Astrocyte (in vitro differentiated cells and primary cell): ENCODE results near the gene BDP1. TPM values are rescaled to one million over a fixed set of nuclear protein-coding genes. Genes with fewer than 3 reads are reported as not detected.
A peak's percentile ranks its signal among the peaks of the same experiment; 100 is the strongest.

Experiments
- DNase-seq: peaks from one replicate; pipeline ENCODE4 v3.0.0-alpha.2; 2010; ENCODE audit warnings: low read depth
- FAIRE-seq: peaks from 2 replicates; lab custom pipeline; 2011; peaks lifted over from hg19 to GRCh38; lab: Jason Lieb, UNC
- H2AFZ ChIP-seq: 2 replicates; pipeline ENCODE4 v1.6.0; 2012; ENCODE audit warnings: low read depth, low read length, inconsistent platforms
- H3K27ac ChIP-seq: 2 replicates; pipeline ENCODE4 v1.5.1; 2011; ENCODE audit warnings: low read depth, low read length, inconsistent platforms
- H3K27me3 ChIP-seq: 2 replicates; pipeline ENCODE4 v1.6.0; 2011; ENCODE audit warnings: low read length, inconsistent platforms; ENCODE audit not compliant: insufficient read depth
- H3K36me3 ChIP-seq: 2 replicates; pipeline ENCODE4 v1.5.1; 2011; ENCODE audit warnings: low read length, inconsistent platforms; ENCODE audit not compliant: insufficient read depth
- H3K4me1 ChIP-seq: 2 replicates; pipeline ENCODE4 v1.5.1; 2011; ENCODE audit warnings: low read length, inconsistent platforms; ENCODE audit not compliant: insufficient read depth
- H3K4me2 ChIP-seq: 2 replicates; pipeline ENCODE4 v1.6.0; 2012; ENCODE audit warnings: low read length, inconsistent platforms
- H3K4me3 ChIP-seq: 2 replicates; pipeline ENCODE4 v1.5.1; 2011; ENCODE audit warnings: low read depth, mild to moderate bottlenecking, low read length, inconsistent platforms; ENCODE audit not compliant: insufficient read depth
- H3K79me2 ChIP-seq: 2 replicates; pipeline ENCODE4 v1.6.0; 2012; ENCODE audit warnings: mild to moderate bottlenecking, low read length, inconsistent platforms; ENCODE audit not compliant: insufficient read depth
- H3K9ac ChIP-seq: 2 replicates; pipeline ENCODE4 v1.6.0; 2012; ENCODE audit warnings: mild to moderate bottlenecking, low read length, inconsistent platforms
- H3K9me3 ChIP-seq: 2 replicates; pipeline ENCODE4 v1.5.1; 2012; ENCODE audit warnings: low read depth, mild to moderate bottlenecking, low read length, inconsistent platforms; ENCODE audit not compliant: insufficient read depth
- H4K20me1 ChIP-seq: 2 replicates; pipeline ENCODE4 v1.6.0; 2012; ENCODE audit warnings: low read length, inconsistent platforms; ENCODE audit not compliant: insufficient read depth
- H3K27ac Mint-ChIP-seq: one replicate; pipeline ENCODE4 v1.8.0; 2021; ENCODE audit warnings: mild to moderate bottlenecking, mixed read lengths; ENCODE audit not compliant: unreplicated experiment
- H3K27me3 Mint-ChIP-seq: one replicate; pipeline ENCODE4 v1.8.0; 2021; ENCODE audit warnings: low read depth, mixed read lengths; ENCODE audit not compliant: unreplicated experiment
- H3K36me3 Mint-ChIP-seq: one replicate; pipeline ENCODE4 v1.8.0; 2021; ENCODE audit warnings: low read depth, mixed read lengths; ENCODE audit not compliant: unreplicated experiment
- H3K4me1 Mint-ChIP-seq: one replicate; pipeline ENCODE4 v1.8.0; 2021; ENCODE audit warnings: low read depth, mixed read lengths; ENCODE audit not compliant: unreplicated experiment
- H3K4me3 Mint-ChIP-seq: one replicate; pipeline ENCODE4 v1.8.0; 2021; ENCODE audit warnings: mild to moderate bottlenecking, moderate library complexity, mixed read lengths; ENCODE audit not compliant: unreplicated experiment
- H3K9me3 Mint-ChIP-seq: one replicate; pipeline ENCODE4 v1.8.0; 2021; ENCODE audit warnings: mild to moderate bottlenecking, mixed read lengths; ENCODE audit not compliant: unreplicated experiment
- EZH2 ChIP-seq: IDR thresholded peaks from 2 replicates; pipeline ENCODE4 v1.6.1; 2012; ENCODE audit warnings: mild to moderate bottlenecking, low read length, inconsistent platforms; ENCODE audit not compliant: insufficient read depth
- total RNA-seq: library from RNA; stranded (reverse); gene quantifications from 2 replicates; pipeline ENCODE4 v1.2.1, GENCODE V29; 2021
- TF ChIP-seq, protein P1 (sequence below): IDR thresholded peaks from 2 replicates; pipeline ENCODE4 v1.5.1; 2011; ENCODE audit warnings: low read depth, mild to moderate bottlenecking, inconsistent platforms, low read length, moderate library complexity; ENCODE audit not compliant: insufficient read depth

BDP1 gene
- total RNA-seq, 1 donor from 2014 or later, result 31.8 TPM

DNA sequence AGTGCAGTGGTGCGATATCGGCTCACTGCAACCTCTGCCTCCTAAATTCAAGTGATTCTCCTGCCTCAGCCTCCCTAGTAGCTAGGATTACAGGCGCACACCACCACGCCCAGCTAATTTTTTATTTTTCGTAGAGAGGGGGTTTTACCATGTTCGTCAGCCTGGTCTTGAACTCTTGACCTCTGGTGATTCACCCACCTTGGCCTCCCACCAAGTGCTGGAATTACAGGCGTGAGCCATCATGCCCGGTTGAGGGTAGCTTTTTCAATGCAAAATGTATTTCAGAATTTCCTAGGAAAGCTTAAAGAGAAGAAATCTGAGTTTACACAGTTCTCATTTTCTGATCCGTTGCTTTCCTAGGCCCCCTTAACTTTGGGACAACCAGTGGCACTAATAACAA is 15.7 kb downstream of the BDP1 start:
- FAIRE-seq, result no peak
- Histone ChIP-seq H3K27me3 (no peaks in the 10 kb centered on the region), H3K4me2 (peak overlapping the region; percentile 54), H3K27ac (no peak overlapping the region), H4K20me1 (peaks cover 13% of the 10 kb centered on the region), H3K36me3 (peaks cover 23% of the 10 kb centered on the region), H3K79me2 (peaks cover 9% of the 10 kb centered on the region), H2AFZ (no peak overlapping the region), H3K9me3 (no peaks in the 10 kb centered on the region), H3K9ac (peak overlapping the region; percentile 22), H3K4me1 (peaks cover 9% of the 10 kb centered on the region), H3K4me3 (no peak overlapping the region)
- Mint-ChIP-seq H3K27me3 (no peaks in the 10 kb centered on the region), H3K27ac (no peak overlapping the region), H3K4me3 (no peak overlapping the region), H3K4me1 (peaks cover 9% of the 10 kb centered on the region), H3K9me3 (no peaks in the 10 kb centered on the region), H3K36me3 (peaks cover 11% of the 10 kb centered on the region)
- DNase-seq, result peak; percentile 41
- TF ChIP-seq EZH2, result no peak
- TF ChIP-seq, protein P1, sequence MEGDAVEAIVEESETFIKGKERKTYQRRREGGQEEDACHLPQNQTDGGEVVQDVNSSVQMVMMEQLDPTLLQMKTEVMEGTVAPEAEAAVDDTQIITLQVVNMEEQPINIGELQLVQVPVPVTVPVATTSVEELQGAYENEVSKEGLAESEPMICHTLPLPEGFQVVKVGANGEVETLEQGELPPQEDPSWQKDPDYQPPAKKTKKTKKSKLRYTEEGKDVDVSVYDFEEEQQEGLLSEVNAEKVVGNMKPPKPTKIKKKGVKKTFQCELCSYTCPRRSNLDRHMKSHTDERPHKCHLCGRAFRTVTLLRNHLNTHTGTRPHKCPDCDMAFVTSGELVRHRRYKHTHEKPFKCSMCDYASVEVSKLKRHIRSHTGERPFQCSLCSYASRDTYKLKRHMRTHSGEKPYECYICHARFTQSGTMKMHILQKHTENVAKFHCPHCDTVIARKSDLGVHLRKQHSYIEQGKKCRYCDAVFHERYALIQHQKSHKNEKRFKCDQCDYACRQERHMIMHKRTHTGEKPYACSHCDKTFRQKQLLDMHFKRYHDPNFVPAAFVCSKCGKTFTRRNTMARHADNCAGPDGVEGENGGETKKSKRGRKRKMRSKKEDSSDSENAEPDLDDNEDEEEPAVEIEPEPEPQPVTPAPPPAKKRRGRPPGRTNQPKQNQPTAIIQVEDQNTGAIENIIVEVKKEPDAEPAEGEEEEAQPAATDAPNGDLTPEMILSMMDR, result no peak

DNA sequence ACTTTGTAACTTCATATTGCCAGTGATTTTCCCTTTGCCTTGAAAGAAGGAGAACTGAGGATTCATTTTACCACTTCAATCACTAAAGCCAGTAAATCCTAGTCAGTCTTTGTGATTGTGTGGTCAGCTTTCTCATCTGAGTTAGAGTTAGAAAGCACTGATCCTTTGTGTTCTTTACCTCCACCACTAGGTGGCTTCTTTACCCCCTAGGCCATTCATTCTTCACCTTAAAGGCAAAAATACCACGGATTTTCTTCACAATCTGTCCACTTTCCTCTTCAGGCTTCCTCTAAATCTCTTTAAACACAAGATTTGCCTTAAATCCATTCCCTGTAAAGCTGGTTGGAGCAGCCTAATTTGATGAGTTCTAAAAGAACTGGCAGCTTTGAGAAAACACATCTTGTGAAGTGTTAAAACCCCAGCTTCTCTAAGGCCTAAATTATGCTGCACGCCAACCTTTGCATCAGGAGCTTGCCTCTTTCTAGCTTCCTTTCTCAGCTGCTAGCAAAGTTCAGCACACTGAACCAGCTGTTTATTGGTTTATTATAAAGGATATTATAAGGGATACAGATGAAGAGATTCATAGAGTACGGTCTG is 20.4 kb downstream of the BDP1 start:
- peaks cover 5% of the 10 kb centered on the region for H3K4me1 ChIP-seq
- H3K4me2 ChIP-seq, result no peak overlapping the region
- peaks cover 6% of the 10 kb centered on the region for H3K4me1 Mint-ChIP-seq
- peaks cover 15% of the 10 kb centered on the region for H3K36me3 Mint-ChIP-seq
- H3K27ac ChIP-seq, result no peak overlapping the region
- TF ChIP-seq, protein P1, result peak; percentile 85
- no peak for TF ChIP-seq EZH2
- DNase-seq (peak; percentile 3), FAIRE-seq (no peak)
- peaks cover 18% of the 10 kb centered on the region for H3K36me3 ChIP-seq
- H3K9me3 ChIP-seq, result no peaks in the 10 kb centered on the region
- H3K4me3 ChIP-seq, result no peak overlapping the region
- H3K27me3 Mint-ChIP-seq, result no peaks in the 10 kb centered on the region
- H3K79me2 ChIP-seq, result peaks cover 9% of the 10 kb centered on the region
- no peak overlapping the region for H3K27ac Mint-ChIP-seq
- no peak overlapping the region for H2AFZ ChIP-seq
- no peak overlapping the region for H3K4me3 Mint-ChIP-seq
- H3K9me3 Mint-ChIP-seq, result no peaks in the 10 kb centered on the region
- H3K9ac ChIP-seq, result no peak overlapping the region
- peaks cover 12% of the 10 kb centered on the region for H4K20me1 ChIP-seq
- no peaks in the 10 kb centered on the region for H3K27me3 ChIP-seq

DNA sequence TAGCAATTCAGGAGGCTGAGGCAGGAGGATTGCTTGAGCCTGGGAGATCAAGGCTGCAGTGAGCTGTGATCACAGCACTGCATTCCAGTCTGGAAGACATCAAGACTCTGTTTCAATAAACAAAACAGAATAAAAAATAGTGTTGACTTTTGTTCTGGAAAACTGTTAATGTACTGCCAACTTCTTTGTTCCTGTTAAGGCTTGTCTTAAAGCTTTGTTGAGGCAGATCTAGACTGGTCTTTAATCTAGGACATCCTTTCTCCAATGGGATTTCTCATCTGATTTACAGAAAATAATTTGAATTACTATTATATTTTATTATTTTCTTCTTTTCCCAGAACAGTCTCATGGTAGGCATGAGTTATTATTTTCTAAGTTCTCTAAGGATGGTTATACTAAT is 26.0 kb downstream of the BDP1 start:
- no peak for FAIRE-seq
- Mint-ChIP-seq H3K9me3 (no peaks in the 10 kb centered on the region), H3K4me3 (no peak overlapping the region), H3K27ac (no peak overlapping the region), H3K27me3 (no peaks in the 10 kb centered on the region), H3K4me1 (peaks cover 27% of the 10 kb centered on the region), H3K36me3 (peaks cover 7% of the 10 kb centered on the region)
- Histone ChIP-seq H3K36me3 (peaks cover 22% of the 10 kb centered on the region), H3K9ac (no peak overlapping the region), H3K9me3 (no peaks in the 10 kb centered on the region), H2AFZ (no peak overlapping the region), H4K20me1 (peaks cover 6% of the 10 kb centered on the region), H3K4me1 (peaks cover 24% of the 10 kb centered on the region), H3K27ac (no peak overlapping the region), H3K79me2 (peaks cover 10% of the 10 kb centered on the region), H3K27me3 (no peaks in the 10 kb centered on the region), H3K4me2 (no peak overlapping the region), H3K4me3 (no peak overlapping the region)
- DNase-seq, result no peak
- TF ChIP-seq, protein P1, result no peak
- TF ChIP-seq EZH2, result no peak
